ENCODE data around the gene BRD7. TPM values are rescaled to one million over a fixed set of nuclear protein-coding genes. Genes with fewer than 3 reads are reported as not detected.

Gene BRD7
- total and polyA plus RNA-seq, 4 donors: 13.3 to 34.3 (median 14.1) TPM

DNA sequence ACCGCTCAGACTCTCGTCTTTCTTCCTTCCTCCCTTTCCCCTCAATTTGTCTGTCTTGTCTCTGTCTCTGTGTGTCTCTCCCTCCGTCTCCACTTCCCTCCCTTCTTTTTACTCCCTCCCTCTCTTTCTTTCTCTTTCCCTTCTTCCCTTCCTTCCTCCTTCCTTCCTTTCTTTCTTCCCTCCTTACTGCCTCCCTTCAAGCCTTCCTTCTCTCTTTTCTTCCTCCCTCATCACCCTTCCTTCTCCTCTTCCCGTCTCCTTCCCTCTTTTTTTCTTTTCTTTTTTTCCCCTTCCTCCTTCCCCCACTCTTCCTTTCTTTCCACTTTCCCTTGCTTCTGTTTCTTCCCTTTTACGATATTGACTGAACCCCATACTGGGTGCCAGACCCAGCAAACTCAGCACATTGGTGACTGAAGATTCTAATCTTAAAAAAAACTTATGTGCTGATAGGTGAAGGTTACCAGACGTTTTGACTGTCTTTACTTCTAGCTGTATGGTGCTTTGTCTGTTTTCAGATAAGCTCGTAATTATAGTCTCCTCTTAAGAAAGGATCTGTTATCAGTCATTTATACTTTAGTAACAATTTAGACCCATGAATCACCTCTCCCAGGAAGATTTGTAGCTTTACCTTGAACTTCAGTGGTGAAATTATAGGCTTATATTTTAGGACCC, 481 bp upstream of the BRD7 start (continued):
- TF ChIP-seq, protein P1, sequence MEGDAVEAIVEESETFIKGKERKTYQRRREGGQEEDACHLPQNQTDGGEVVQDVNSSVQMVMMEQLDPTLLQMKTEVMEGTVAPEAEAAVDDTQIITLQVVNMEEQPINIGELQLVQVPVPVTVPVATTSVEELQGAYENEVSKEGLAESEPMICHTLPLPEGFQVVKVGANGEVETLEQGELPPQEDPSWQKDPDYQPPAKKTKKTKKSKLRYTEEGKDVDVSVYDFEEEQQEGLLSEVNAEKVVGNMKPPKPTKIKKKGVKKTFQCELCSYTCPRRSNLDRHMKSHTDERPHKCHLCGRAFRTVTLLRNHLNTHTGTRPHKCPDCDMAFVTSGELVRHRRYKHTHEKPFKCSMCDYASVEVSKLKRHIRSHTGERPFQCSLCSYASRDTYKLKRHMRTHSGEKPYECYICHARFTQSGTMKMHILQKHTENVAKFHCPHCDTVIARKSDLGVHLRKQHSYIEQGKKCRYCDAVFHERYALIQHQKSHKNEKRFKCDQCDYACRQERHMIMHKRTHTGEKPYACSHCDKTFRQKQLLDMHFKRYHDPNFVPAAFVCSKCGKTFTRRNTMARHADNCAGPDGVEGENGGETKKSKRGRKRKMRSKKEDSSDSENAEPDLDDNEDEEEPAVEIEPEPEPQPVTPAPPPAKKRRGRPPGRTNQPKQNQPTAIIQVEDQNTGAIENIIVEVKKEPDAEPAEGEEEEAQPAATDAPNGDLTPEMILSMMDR (IDR thresholded peaks at IDR 0.05; ENCODE audit: low read depth, low read length, missing input control): no peak
- TF ChIP-seq TAF1 (conservative IDR thresholded peaks at IDR 0.05): no peak
- TF ChIP-seq JUND (IDR thresholded peaks at IDR 0.05): no peak
- no peak for TF ChIP-seq NR2F2 (IDR thresholded peaks at IDR 0.05)
- TF ChIP-seq SP1 (IDR thresholded peaks at IDR 0.05): no peak
- no peak for TF ChIP-seq FOXA2 (IDR thresholded peaks at IDR 0.05)
- no peak for TF ChIP-seq EGR1 (IDR thresholded peaks at IDR 0.05; ENCODE audit: low read depth in 2 of 2)
- no peak for TF ChIP-seq HNF4A (conservative IDR thresholded peaks at IDR 0.05)
- TF ChIP-seq GABPA (IDR thresholded peaks at IDR 0.05 in 1 of 2, conservative IDR thresholded peaks at IDR 0.05 in 1 of 2): no peak
- TF ChIP-seq ATF3 (IDR thresholded peaks at IDR 0.05): no peak
- TF ChIP-seq FOXA1 (IDR thresholded peaks at IDR 0.05): no peak

DNA sequence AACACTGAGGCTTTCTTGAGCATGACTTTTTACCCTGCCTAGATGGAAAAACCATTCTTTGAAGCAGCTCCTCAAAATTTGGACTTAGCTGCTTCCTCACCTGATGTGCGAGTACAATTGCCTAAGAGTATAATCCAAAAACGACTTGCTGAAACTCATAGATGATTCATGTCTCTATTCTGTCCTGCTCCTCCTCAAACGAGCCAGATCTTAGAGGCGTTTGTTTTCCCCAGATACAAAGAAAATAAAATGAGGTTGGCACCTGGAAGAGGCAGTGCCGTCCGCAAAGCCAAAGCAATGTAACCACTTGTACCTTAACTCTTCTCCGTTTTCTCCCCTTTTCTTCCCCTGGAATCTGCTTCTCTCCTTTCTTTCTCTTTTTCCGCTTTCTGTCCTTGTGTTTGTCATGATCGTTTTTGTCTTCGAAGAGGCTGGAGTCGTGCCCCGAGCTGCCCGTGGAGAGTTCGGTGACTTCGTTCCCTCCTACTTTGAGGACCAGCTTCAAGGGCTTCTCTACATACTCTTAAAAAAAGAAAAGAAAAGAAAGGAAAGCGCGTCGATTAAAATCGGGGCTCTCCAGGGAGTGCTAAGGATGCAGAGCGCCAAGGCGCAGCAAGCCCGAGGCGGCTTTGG, 895 bp downstream of the BRD7 start:
- peaks cover 0 to 16% (median 10%) of the 10 kb centered on the region in 4 donors for H3K36me3 ChIP-seq (ENCODE audit: control insufficient read depth in 4 of 4, insufficient read depth in 3 of 4, low read depth in 1 of 4, low read length in 3 of 4)
- H3K4me1 ChIP-seq (ENCODE audit: control insufficient read depth in 4 of 4, insufficient read depth in 4 of 4, low read length in 3 of 4): peaks cover 1 to 24% (median 21%) of the 10 kb centered on the region in 4 donors
- peak overlapping the region; percentile 76 to 94 (median 89) for H3K4me3 ChIP-seq (ENCODE audit: low read depth in 1 of 3, low read length in 3 of 3)
- no peaks in the 10 kb centered on the region for H3K9me3 ChIP-seq (ENCODE audit: control insufficient read depth in 4 of 4, low read length in 3 of 4)
- WGBS: 4% methylated on average over 23 of the region's 23 CpGs
- no peak for DNase-seq (ENCODE audit: low spot score)
- no peak for TF ChIP-seq ATF3 (IDR thresholded peaks at IDR 0.05)
- no peak for TF ChIP-seq SP1 (IDR thresholded peaks at IDR 0.05)
- no peak for TF ChIP-seq REST (IDR thresholded peaks at IDR 0.05)
- TF ChIP-seq TAF1 (conservative IDR thresholded peaks at IDR 0.05): no peak
- TF ChIP-seq HNF4G (IDR thresholded peaks at IDR 0.05): no peak
- no peak for TF ChIP-seq NR2F2 (IDR thresholded peaks at IDR 0.05)
- no peaks in the 10 kb centered on the region for H3K27me3 ChIP-seq (ENCODE audit: control insufficient read depth in 4 of 4, insufficient read depth in 4 of 4, low read length in 3 of 4)
- H3K27ac ChIP-seq (ENCODE audit: low read depth in 1 of 2, low read length in 2 of 2): no peak overlapping the region
- peak overlapping the region; percentile 64 to 79 for H3K9ac ChIP-seq (ENCODE audit: low read depth in 1 of 2, low read length in 2 of 2)

Measured in liver (tissue), 9 donors.